ENCODE results near the gene PGK1. TPM values are rescaled to one million over a fixed set of nuclear protein-coding genes. Genes with fewer than 3 reads are reported as not detected.
"Not testable (repeated sequence)": the region's sequence is repeated elsewhere in the genome, so short reads cannot be mapped to it uniquely, and the experiment has no call there.

The PGK1 gene
- 243 to 269 TPM (median 259 TPM) in 3 replicates for total RNA-seq

DNA sequence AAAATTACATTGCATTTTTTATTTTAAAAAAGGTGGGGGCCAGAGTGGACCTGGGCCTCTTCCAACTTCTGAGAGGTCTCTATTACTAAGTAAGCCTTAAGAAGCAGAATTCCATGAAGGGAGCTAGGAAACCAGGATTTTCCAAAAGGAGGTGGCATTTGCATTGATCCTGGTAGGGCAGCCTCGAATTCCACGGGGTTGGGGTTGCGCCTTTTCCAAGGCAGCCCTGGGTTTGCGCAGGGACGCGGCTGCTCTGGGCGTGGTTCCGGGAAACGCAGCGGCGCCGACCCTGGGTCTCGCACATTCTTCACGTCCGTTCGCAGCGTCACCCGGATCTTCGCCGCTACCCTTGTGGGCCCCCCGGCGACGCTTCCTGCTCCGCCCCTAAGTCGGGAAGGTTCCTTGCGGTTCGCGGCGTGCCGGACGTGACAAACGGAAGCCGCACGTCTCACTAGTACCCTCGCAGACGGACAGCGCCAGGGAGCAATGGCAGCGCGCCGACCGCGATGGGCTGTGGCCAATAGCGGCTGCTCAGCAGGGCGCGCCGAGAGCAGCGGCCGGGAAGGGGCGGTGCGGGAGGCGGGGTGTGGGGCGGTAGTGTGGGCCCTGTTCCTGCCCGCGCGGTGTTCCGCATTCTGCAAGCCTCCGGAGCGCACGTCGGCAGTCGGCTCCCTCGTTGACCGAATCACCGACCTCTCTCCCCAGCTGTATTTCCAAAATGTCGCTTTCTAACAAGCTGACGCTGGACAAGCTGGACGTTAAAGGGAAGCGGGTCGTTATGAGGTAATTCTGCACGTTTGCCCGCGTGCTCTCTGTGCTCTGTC, at the start of gene PGK1:
TSS of gene PGK1 (plus strand) at position 626 of the 824 bp plus-strand sequence. CDS start at position 719, 93 bp downstream.
- peak within 1 kb of the TSS; percentile 78 for H3K4me3 Mint-ChIP-seq
- peaks cover 33% of the 10 kb centered on the region for H3K9me3 Mint-ChIP-seq
- peaks cover 49% of the 10 kb centered on the region for H3K4me1 Mint-ChIP-seq
- no peaks in the 10 kb centered on the region for H3K27me3 Mint-ChIP-seq (ENCODE audit: low read depth)
- peak; percentile 82 to 89 for DNase-seq (ENCODE audit: low spot score in 2 of 2, unreplicated experiment in 2 of 2)
- TF ChIP-seq, protein P1, sequence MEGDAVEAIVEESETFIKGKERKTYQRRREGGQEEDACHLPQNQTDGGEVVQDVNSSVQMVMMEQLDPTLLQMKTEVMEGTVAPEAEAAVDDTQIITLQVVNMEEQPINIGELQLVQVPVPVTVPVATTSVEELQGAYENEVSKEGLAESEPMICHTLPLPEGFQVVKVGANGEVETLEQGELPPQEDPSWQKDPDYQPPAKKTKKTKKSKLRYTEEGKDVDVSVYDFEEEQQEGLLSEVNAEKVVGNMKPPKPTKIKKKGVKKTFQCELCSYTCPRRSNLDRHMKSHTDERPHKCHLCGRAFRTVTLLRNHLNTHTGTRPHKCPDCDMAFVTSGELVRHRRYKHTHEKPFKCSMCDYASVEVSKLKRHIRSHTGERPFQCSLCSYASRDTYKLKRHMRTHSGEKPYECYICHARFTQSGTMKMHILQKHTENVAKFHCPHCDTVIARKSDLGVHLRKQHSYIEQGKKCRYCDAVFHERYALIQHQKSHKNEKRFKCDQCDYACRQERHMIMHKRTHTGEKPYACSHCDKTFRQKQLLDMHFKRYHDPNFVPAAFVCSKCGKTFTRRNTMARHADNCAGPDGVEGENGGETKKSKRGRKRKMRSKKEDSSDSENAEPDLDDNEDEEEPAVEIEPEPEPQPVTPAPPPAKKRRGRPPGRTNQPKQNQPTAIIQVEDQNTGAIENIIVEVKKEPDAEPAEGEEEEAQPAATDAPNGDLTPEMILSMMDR (IDR thresholded peaks at IDR 0.05; ENCODE audit: unreplicated experiment), result no peak
- peak within 1 kb of the TSS; percentile 94 for H3K27ac Mint-ChIP-seq
- H3K36me3 Mint-ChIP-seq, result peaks cover 4% of the 10 kb centered on the region

DNA sequence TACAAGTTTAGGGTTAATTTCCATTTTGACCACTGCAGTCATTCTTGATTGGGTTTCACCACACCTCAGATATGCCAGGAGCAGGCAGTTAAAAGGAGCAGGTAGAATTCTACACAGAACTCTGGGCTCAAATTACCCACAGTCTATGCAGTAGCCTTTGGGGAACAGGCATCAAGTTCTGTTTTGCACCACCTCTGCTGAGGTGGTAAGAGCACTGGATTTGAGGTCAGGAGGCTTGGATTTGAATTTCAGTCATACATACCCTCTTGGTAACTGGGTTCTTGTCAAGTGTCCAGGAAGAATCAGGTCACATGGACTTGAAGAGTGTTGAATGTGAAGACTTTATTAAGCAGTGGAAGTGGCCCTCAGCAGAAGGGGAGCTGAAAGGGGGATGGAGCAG, 40.4 kb upstream of the PGK1 start:
- H3K9me3 Mint-ChIP-seq, result peaks cover 39% of the 10 kb centered on the region
- no peak overlapping the region for H3K27ac Mint-ChIP-seq
- no peaks in the 10 kb centered on the region for H3K36me3 Mint-ChIP-seq
- no peaks in the 10 kb centered on the region for H3K4me1 Mint-ChIP-seq
- H3K4me3 Mint-ChIP-seq, result no peak overlapping the region
- TF ChIP-seq, protein P1 (IDR thresholded peaks at IDR 0.05; ENCODE audit: unreplicated experiment), result no peak
- no peaks in the 10 kb centered on the region for H3K27me3 Mint-ChIP-seq (ENCODE audit: low read depth)
- no peak for DNase-seq (ENCODE audit: low spot score in 2 of 2, unreplicated experiment in 2 of 2)

DNA sequence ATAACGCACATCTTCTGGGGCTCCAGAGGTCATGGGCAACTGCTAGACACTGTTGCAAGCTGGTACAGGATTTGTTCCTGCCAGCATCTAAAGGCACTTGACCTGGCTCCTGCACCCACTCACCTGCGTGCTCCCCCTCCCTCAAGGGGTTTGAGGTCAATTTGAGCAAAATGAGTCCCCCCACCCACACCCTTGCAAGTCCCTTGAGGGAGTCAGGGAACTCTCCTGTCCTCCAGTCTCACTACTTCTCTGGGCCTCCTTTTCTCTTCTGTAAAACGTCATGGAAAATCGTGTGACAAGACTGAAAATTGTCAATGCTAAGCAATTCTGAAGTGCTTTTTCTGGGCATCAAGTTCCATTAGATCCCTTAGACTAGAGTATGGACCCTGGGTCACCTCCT, 39.9 kb upstream of the PGK1 start:
- Mint-ChIP-seq H3K36me3 (no peaks in the 10 kb centered on the region), H3K4me1 (no peaks in the 10 kb centered on the region), H3K27me3 (ENCODE audit: low read depth) (no peaks in the 10 kb centered on the region), H3K9me3 (peaks cover 43% of the 10 kb centered on the region), H3K4me3 (no peak overlapping the region), H3K27ac (no peak overlapping the region)
- no peak for DNase-seq (ENCODE audit: low spot score in 2 of 2, unreplicated experiment in 2 of 2)
- TF ChIP-seq, protein P1 (IDR thresholded peaks at IDR 0.05; ENCODE audit: unreplicated experiment), result no peak

DNA sequence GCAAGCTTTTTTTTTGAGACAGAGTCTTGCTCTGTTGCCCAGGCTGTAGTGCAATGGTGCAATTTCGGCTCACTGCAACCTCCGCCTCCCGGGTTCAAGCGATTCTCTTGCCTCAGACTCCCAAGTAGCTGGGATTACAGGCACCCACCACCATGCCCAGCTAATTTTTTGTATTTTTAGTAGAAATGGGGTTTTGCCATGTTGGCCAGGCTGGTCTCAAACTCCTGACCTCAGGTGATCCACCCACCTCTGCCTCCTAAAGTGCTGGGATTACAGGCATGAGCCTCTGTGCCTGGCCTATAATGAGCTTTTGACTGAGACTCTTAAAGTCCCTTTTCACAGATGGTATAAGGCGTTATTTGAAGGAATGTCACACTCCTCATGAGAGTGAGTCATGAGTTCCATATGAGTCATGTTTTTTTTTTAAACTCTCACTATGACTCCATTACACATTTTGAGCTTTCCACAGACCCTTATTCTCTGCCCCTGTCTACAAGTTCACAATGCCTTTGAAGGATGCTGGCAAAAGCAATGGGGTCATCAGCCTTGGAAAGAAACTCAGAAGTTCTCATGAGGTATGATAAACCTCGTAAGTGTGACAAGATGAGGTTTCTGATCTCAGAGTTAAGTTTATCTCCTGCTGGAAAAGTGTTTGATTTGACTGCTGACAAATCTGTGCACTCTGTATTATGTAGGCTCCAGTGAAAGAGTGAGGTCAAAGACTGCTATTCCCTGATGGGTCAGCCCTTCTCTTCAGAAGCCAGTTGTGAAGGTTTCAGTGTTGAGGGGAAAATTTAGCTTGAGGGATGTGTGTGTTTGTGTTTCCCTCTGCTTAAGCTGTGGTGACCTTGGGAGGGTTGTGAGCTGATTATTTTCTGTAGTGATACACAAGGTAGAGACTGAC, 39.1 kb upstream of the PGK1 start:
- H3K27ac Mint-ChIP-seq, result not testable (repeated sequence)
- peaks cover 41% of the 10 kb centered on the region for H3K9me3 Mint-ChIP-seq

DNA sequence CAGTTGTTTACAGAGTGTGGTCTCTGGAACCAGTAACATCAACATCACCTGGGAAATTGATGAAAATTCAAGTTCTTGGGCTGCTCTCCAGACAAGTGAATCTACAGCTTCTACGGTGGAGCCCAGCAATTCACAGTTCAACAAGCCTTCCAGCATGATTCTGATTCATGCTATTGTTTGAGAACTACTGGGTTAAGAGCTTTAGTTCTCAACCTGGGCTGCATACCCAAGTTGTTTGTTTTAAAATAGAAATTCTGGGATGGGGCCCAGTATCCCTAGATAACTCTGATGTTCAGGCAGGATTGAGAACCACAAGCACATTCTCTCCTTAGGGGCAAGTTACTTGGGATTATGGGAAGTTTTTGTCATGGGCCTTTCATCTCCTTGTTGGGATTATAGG, 37.9 kb upstream of the PGK1 start:
- Mint-ChIP-seq H3K36me3 (no peaks in the 10 kb centered on the region), H3K27me3 (ENCODE audit: low read depth) (no peaks in the 10 kb centered on the region), H3K27ac (no peak overlapping the region), H3K4me3 (no peak overlapping the region), H3K9me3 (peaks cover 41% of the 10 kb centered on the region), H3K4me1 (no peaks in the 10 kb centered on the region)
- TF ChIP-seq, protein P1 (IDR thresholded peaks at IDR 0.05; ENCODE audit: unreplicated experiment), result no peak
- DNase-seq (ENCODE audit: low spot score in 2 of 2, unreplicated experiment in 2 of 2), result no peak

More for the DNA sequence above, 39.1 kb upstream of the PGK1 start:
- H3K4me3 Mint-ChIP-seq; DNase-seq (ENCODE audit: low spot score in 2 of 2, unreplicated experiment in 2 of 2); H3K27me3 Mint-ChIP-seq (ENCODE audit: low read depth); H3K4me1 Mint-ChIP-seq; H3K36me3 Mint-ChIP-seq: not testable (repeated sequence)

DNA sequence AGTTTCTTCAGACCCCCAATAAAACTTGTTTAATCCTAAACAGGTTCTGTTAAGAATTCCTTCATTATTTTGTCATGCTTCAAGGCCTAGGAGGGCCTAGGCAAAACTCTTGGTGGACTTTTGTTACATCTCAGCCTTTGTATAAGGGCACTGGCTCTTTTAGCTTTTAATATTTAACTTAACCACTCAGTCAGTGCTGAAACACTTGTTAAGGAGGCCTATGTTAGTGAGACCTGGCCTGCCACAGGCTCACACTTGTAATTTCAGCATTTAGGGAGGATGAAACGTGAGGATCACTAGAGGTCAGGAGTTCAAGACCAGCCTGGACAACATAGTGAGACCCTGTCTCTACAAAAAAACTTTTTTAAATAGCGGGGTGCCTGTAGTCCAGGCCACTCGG, 32.7 kb upstream of the PGK1 start:
- Mint-ChIP-seq H3K36me3 (no peaks in the 10 kb centered on the region), H3K4me3 (no peak overlapping the region), H3K27ac (no peak overlapping the region), H3K27me3 (ENCODE audit: low read depth) (no peaks in the 10 kb centered on the region), H3K9me3 (peaks cover 36% of the 10 kb centered on the region), H3K4me1 (no peaks in the 10 kb centered on the region)
- DNase-seq (ENCODE audit: low spot score in 2 of 2, unreplicated experiment in 2 of 2), result no peak
- TF ChIP-seq, protein P1 (IDR thresholded peaks at IDR 0.05; ENCODE audit: unreplicated experiment), result no peak

DNA sequence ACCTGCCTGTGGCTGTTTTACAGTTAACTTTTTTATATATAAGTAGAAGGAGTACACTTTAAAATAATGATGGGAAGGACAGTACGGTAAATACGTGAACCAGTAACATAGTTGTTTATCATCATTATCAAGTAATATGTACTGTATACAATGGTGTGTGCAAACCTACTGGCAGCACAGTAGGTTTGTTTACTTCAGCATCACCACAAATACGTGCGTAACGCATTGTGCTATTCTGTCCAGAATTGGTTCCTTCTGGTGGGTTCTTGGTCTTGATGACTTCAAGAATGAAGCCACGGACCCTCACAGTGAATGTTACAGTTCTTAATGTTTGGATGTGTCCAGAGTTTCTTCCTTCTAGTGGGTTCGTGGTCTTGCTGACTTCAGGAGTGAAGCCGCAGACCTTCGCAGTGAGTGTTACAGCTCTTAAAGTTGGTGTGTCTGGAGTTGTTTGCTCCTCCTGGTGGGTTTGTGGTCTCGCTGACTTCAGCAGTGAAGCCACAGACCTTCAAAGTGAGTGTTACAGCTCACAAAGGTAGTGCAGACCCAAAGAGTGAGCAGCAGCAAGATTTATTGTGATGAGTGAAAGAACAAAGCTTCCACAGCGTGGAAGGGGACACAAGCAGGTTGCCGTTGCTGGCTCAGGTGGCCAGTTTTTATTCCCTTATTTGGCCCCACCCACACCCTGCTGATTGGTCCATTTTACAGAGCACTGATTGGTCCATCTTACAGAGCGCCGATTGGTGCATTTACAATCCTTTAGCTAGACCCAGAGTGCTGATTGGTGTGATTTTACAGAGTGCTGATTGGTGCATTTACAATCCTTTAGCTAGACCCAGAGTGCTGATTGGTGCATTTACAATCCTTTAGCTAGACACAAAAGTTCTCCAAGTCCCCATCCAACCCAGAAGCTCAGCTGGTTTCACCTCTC, 30.6 kb upstream of the PGK1 start:
- not testable (repeated sequence) for H3K4me1 Mint-ChIP-seq; H3K27me3 Mint-ChIP-seq (ENCODE audit: low read depth); DNase-seq (ENCODE audit: low spot score in 2 of 2, unreplicated experiment in 2 of 2); H3K36me3 Mint-ChIP-seq; H3K27ac Mint-ChIP-seq; H3K4me3 Mint-ChIP-seq
- H3K9me3 Mint-ChIP-seq, result peaks cover 38% of the 10 kb centered on the region

Measured in mesothelial cell of epicardium (in vitro differentiated cells).